Stimulated activated CD4-positive, alpha-beta T cell treated with anti-CD3 and anti-CD28 coated beads, Interleukin-4, amount 100 ng/mL, for 48 hours (primary cell): ENCODE data around the gene PADI3.

Experiments
- DNase-seq, 2 donors: peaks; one replicate each; pipeline ENCODE4 v3.0.0-alpha.2; 2020; ENCODE audit warnings: low read depth in 2 of 2

The PADI3 gene

DNA sequence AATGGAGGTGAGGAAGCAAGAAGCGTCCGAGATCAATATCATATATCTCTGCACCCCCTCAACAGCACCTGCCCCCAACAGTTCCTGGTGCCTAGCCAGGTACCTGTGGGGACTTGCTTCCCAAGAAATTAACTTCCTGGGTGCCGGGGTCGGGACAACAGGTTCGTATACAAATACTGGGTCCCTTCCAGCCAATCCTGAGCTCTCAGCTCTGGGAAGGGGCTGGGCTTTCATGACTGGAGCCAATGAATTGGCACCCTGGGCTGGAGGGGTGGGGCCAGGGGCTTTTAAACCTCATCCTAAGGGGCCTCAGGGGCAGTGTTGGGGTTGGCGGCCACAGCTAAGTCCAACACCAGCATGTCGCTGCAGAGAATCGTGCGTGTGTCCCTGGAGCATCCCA, at the start of gene PADI3:
PADI3 (plus strand) TSS at position 318 of the 400 bp plus-strand sequence; CDS start at position 358, 40 bp downstream.
- no peak for DNase-seq

DNA sequence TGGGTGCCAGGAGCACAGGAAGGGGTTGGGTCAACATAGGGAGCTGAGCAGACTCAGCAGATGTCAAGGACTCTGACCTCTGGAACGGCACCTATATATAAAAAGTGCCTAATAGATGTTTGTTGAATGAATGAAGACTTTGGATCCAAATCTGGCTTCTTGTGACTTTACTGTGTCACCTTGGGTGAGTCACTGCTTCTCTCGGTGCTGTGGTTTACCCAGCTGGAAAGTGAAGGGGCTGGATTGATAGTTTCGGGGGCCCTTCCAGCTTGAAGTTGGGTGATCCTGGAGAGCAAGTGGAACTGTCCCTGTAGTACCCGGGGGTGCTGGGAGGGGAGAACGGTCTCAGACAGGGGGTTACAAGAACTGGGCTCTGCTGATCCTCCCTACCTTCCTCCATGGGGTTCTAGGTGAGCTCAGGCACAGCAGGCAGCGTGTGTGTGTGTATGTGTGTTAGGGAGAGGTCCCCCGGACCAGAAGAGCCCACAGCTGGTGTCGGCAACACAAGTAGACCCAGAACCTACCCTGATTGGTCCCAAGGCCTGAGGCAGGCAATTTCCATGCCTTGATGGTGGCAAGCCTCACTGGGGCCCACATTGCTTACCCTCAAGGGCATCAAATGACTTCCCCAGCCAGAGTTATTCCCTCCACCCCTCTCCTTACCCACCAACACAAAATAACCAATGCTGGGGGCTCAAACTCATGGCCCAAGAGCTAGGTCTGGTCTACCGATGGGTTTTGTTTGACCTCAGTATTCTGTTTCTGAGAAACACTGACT, 49.4 kb upstream of the PADI3 start:
- DNase-seq: no peak

- DNase-seq: no peak
These were observed 48.7 kb upstream of the PADI3 start for GRCh38 chr1:17200246-17200645.

DNA sequence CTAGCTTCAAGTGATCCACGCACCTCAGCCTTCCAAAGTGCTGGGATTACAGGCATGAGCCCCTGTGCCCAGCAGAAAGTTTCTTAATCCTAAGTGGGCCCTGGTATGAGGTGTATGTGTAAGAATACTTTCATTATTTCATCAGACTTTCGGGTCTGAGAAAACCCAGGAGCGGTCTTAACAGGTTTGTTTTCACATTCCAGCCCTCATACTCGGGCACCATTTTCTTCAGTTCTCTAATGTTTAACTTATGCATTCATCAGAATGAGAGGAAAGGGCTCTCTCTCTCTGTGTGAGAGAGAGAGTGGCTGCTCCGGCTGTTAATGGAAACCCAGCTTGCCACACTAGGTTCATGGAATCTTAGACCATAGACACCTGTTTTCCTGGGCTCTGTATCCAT, 48.1 kb upstream of the PADI3 start:
- no peak for DNase-seq

- no peak for DNase-seq
These were observed 47.5 kb upstream of the PADI3 start for GRCh38 chr1:17201201-17202021.

GRCh38 chr1:17204546-17205440, 44.1 kb upstream of the PADI3 start, which contains the start of gene PADI1:
PADI1 (plus strand) TSS chr1:17205128; CDS start chr1:17205218, 90 bp downstream.
- no peak for DNase-seq

- DNase-seq: no peak
These were observed 43.2 kb upstream of the PADI3 start for GRCh38 chr1:17205652-17206051.

DNA sequence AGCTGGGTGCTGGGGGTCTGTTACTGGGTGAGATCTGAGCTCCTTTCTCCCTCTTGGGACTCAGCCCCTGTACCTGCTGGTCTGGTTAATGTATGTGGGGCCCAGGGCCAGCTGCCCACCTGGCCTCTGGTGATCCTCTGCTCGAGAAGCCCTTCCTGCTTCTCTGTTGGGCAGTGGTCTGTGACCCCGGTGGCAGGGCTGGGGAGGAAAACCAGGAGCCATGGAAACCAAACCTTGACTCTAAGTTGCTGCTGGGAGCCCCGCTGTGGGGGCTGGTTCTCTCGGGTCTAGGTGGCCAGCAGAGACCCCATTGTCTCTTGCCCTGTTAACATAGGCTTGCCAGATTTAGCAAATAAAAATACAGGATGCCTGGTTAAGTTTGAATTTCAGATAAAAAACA, 42.7 kb upstream of the PADI3 start:
- no peak for DNase-seq

- no peak for DNase-seq
These were observed 41.9 kb upstream of the PADI3 start for GRCh38 chr1:17207046-17207445.

DNA sequence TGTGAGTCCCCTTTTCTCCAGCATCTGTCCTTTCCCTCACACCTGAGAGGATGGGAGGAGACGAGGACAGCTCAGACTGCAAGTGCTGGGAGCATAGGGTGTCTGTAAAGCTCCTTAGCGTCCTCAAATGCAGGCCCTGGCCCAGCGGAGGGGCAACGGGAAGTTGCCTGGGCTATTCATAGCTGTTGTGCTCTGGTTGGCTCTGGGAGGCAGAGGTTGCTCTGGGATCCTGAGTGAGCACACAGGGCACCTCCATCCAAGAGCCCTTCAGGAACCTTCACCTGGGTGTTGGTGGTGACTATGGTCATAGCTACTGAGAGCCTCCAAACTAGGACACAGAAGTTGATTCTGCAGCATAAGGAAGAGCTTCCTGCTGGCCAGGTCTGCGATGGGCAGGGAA, 41.4 kb upstream of the PADI3 start:
- no peak for DNase-seq

DNA sequence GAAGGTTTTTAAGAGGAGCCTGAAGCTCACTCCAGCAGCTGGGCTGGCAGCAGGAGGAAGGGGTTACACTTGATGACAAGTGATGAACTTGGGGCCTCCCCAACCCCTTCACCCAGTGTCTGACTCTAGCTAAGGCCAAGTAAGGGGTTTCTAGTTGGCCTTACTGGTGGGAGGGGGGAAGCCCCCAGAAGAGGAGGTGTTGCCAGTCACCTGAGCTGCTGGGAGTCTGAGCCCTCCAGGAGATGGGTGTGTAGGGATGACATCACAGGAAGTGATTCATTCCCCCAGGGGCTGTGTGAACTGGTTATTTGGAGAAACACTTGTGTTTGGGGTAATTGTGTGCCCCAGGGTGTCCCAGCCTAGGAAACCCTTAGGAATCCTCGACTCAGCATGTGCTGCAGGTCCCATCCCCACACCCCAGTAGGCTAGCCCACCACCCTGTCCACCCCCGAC, 40.9 kb upstream of the PADI3 start:
- DNase-seq: peak; percentile 26 to 46

- DNase-seq: no peak
These were observed 40.4 kb upstream of the PADI3 start for GRCh38 chr1:17208546-17208945.

DNA sequence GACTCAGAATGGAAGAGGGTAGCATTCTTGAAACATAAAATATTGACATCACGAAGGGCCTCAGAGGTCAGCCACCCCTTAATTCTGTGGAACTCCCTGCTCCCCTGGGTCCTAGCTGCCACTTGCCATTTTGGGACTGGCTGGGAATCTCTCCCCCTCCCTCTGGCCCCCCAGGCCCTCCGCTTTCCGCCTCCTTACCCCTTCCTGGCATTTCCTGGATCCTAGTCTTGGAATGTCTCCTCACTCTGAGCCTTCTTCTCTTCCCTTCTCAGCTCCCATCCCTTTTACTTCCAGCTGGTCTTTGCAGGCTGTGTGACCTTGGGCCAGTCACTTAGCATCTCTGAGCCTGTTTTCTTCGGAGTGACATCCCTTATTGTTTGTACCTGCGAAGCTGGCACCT, 39.5 kb upstream of the PADI3 start:
- DNase-seq: no peak

GRCh38 chr1:17210176-17210575, 38.7 kb upstream of the PADI3 start:
- DNase-seq: no peak

GRCh38 chr1:17211377-17211776, 37.5 kb upstream of the PADI3 start:
- DNase-seq: no peak

GRCh38 chr1:17212009-17212408, 36.9 kb upstream of the PADI3 start:
- DNase-seq: no peak

DNA sequence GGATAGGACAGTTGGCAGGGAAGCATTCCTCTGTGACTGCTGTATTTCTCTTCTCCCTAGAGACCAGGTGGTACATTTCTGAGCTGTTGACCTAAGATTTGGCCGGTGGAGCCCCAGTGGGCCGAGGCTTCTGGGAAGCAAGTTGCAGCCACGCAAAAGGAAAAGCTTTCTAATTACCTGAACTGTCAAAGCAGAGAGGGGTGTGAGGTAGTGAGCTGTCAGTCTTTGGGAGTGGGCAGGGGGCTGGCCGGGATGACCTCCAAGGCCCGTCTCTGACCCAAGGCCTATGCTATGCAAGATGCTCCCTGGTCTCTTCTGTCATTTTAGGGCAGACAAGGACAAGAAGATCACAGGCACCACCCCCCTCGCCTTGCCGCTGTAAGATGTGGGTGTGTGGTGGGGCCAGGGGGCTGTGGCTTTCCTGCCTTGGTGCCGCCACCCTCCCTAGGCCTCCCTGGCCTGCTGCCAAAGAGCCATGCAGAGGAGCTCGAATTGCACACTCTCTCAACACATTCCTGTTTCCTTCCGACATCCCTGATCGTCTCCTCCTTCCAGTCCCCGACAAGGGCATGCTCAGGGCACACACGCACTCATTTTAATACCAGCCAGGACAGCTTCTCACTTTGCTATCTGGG, 36.3 kb upstream of the PADI3 start:
- peak; percentile 38 for DNase-seq

GRCh38 chr1:17213148-17213781, 35.6 kb upstream of the PADI3 start:
- no peak for DNase-seq

- DNase-seq: no peak
These were observed 35.1 kb upstream of the PADI3 start for GRCh38 chr1:17213782-17214148.

DNA sequence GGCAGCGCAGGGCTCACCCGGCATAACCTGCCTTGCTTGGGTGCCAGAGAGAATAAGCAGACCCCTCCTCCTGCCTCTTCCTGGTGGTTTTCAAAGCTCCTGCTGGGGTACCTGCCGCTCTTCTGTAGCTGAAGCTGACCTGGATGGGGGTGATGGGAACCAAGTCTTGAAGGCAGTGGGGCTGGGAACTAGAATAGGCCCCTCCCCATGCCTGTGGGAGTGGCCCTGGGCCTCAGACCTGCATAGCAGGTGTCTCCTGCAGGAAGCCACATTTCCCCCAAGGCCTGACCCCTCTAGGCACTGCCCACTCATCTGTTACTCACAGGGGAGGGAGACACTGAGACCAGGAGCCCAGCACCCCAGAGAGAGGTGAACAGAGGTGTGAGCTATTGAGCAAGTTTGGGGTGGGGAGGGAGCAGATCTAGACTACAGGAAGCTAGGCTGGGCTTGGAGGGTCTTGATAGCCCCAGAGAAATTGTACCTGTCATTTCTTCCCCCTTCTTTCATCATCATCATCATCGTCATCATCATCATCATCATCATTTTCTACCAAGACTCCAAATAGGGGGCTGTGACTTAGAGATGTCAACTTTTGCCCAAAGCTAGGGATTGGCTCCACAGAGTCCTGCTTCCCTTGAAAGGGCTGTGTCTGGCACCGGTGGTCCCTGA, 33.9 kb upstream of the PADI3 start:
- no peak for DNase-seq

- no peak for DNase-seq
These were observed 33.4 kb upstream of the PADI3 start for GRCh38 chr1:17215545-17215890.
